ENCODE data around the gene ASB1.

DNA sequence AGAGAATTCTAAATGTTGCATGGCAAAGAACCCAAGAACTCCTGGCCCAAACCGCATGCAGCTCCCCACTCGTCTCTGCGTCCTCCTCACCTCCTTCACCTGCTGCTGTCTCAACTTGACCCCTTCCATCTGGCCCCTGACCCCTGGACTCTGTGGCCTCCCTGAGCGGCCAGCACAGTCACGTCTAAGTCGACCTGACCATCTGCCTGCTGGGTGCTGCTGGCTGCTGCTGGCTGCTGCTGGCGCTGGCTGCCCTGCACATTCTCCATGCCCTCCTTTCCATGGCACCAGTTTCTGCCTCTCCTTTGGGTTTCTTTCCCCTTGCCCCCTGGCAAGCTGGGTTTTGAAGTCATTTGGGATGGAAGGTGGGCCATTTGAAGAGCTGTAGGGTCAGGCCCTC, 30.1 kb upstream of the ASB1 start:
- TF ChIP-seq, protein P1, sequence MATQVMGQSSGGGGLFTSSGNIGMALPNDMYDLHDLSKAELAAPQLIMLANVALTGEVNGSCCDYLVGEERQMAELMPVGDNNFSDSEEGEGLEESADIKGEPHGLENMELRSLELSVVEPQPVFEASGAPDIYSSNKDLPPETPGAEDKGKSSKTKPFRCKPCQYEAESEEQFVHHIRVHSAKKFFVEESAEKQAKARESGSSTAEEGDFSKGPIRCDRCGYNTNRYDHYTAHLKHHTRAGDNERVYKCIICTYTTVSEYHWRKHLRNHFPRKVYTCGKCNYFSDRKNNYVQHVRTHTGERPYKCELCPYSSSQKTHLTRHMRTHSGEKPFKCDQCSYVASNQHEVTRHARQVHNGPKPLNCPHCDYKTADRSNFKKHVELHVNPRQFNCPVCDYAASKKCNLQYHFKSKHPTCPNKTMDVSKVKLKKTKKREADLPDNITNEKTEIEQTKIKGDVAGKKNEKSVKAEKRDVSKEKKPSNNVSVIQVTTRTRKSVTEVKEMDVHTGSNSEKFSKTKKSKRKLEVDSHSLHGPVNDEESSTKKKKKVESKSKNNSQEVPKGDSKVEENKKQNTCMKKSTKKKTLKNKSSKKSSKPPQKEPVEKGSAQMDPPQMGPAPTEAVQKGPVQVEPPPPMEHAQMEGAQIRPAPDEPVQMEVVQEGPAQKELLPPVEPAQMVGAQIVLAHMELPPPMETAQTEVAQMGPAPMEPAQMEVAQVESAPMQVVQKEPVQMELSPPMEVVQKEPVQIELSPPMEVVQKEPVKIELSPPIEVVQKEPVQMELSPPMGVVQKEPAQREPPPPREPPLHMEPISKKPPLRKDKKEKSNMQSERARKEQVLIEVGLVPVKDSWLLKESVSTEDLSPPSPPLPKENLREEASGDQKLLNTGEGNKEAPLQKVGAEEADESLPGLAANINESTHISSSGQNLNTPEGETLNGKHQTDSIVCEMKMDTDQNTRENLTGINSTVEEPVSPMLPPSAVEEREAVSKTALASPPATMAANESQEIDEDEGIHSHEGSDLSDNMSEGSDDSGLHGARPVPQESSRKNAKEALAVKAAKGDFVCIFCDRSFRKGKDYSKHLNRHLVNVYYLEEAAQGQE (IDR thresholded peaks at IDR 0.05; ENCODE audit: insufficient read depth in 1 of 2, low read depth in 2 of 2, low read length in 2 of 2) = no peak
- TF ChIP-seq POLR2AphosphoS5 (IDR thresholded peaks at IDR 0.05; ENCODE audit: low read depth, low read length) (no peak), TAF1 (IDR thresholded peaks at IDR 0.05; ENCODE audit: borderline replicate concordance, insufficient read depth, low read length) (no peak), SIN3A (IDR thresholded peaks at IDR 0.05; ENCODE audit: borderline replicate concordance, insufficient read depth, low read length) (no peak), FOXP2 (optimal IDR thresholded peaks at IDR 0.05; ENCODE audit: borderline replicate concordance, extremely low read depth, extremely low read length, insufficient read depth) (no peak)
